IMR-90 (cell line): ENCODE measurements around the gene RAPH1. TPM values are rescaled to one million over a fixed set of nuclear protein-coding genes. Genes with fewer than 3 reads are reported as not detected.
"Not testable (repeated sequence)": the region's sequence is repeated elsewhere in the genome, so short reads cannot be mapped to it uniquely, and the experiment has no call there.

Experiments
- ATAC-seq: fragments of 200-7000 bp; cut with Tn5 transposase; 2 replicates; pipeline ENCODE4 v1.9.1; 2020; ENCODE audit warnings: low read depth, mild to moderate bottlenecking, moderate library complexity
- BruUV-seq: library from RNA; stranded (reverse); fragments of 400-500 nt; replicated peaks from 2 replicates; lab custom pipeline; 2021; lab: Mats Ljungman, UMichigan
- CTCF ChIA-PET: fragments of 300-600 bp; formaldehyde crosslinking; extraction: SDS; loops from one replicate; lab custom pipeline; 2021; ENCODE audit warnings: antibody characterized with exemption; lab: Yijun Ruan, JAX
- POLR2A ChIA-PET: fragments of 300-600 bp; sonication (Branson Sonifier 250); formaldehyde crosslinking; loops from one replicate; lab custom pipeline; 2022; ENCODE audit warnings: antibody characterized with exemption; ENCODE audit not compliant: unreplicated experiment; lab: Charles Lee
- DNase-seq: peaks from one replicate; pipeline ENCODE4 v3.0.0; 2013
- H2AFZ ChIP-seq: replicated peaks from 2 replicates; pipeline ENCODE3; 2013; ENCODE audit warnings: low read length, mild to moderate bottlenecking; ENCODE audit not compliant: poor library complexity
- H2AK5ac ChIP-seq: 2 replicates; pipeline ENCODE4 v1.6.1; 2013; ENCODE audit warnings: low read depth, low read length, inconsistent platforms
- H2AK9ac ChIP-seq: replicated peaks from 2 replicates; pipeline ENCODE3; 2013; ENCODE audit warnings: mild to moderate bottlenecking, low read depth, low read length, moderate library complexity; ENCODE audit not compliant: poor library complexity
- H2BK120ac ChIP-seq: 2 replicates; pipeline ENCODE4 v1.6.1; 2013; ENCODE audit warnings: low read depth, low read length, inconsistent platforms
- H2BK15ac ChIP-seq: 3 replicates; pipeline ENCODE4 v1.6.1; 2013; ENCODE audit warnings: low read depth, low read length, inconsistent platforms
- H2BK20ac ChIP-seq: 2 replicates; pipeline ENCODE4 v1.6.1; 2013; ENCODE audit warnings: low read depth, mild to moderate bottlenecking, inconsistent platforms, low read length, moderate library complexity
- H2BK5ac ChIP-seq: 2 replicates; pipeline ENCODE4 v1.6.1; 2013; ENCODE audit warnings: mild to moderate bottlenecking, low read depth, low read length, inconsistent platforms; ENCODE audit not compliant: poor library complexity, severe bottlenecking
- H3K14ac ChIP-seq: replicated peaks from 2 replicates; pipeline ENCODE4 v1.6.1; 2013; ENCODE audit warnings: low read depth, low read length, inconsistent platforms
- H3K18ac ChIP-seq: 2 replicates; pipeline ENCODE4 v1.6.1; 2013; ENCODE audit warnings: low read depth, low read length, control low read depth
- H3K23ac ChIP-seq: 2 replicates; pipeline ENCODE4 v1.6.1; 2013; ENCODE audit warnings: low read depth, low read length, inconsistent platforms
- H3K27ac ChIP-seq: 2 replicates; pipeline ENCODE4 v1.5.1; 2013; ENCODE audit warnings: mild to moderate bottlenecking, control low read depth, low read length; ENCODE audit not compliant: insufficient read depth
- H3K27me3 ChIP-seq: 2 replicates; pipeline ENCODE4 v1.6.1; 2013; ENCODE audit warnings: low read length; ENCODE audit not compliant: control insufficient read depth, insufficient read depth
- H3K36me3 ChIP-seq: 2 replicates; pipeline ENCODE4 v1.6.1; 2013; ENCODE audit warnings: low read length, mixed read lengths; ENCODE audit not compliant: control insufficient read depth, insufficient read depth
- H3K4ac ChIP-seq: 2 replicates; pipeline ENCODE4 v1.6.1; 2013; ENCODE audit warnings: low read depth, low read length, inconsistent platforms
- H3K4me1 ChIP-seq: 2 replicates; pipeline ENCODE4 v1.6.1; 2013; ENCODE audit warnings: low read length, mixed read lengths; ENCODE audit not compliant: control insufficient read depth, insufficient read depth
- H3K4me2 ChIP-seq: 2 replicates; pipeline ENCODE4 v1.6.1; 2013; ENCODE audit warnings: low read depth, mild to moderate bottlenecking, control low read depth, low read length, moderate library complexity
- H3K4me3 ChIP-seq: 2 replicates; pipeline ENCODE4 v1.5.1; 2013; ENCODE audit warnings: low read depth, mild to moderate bottlenecking, control low read depth, low read length, moderate library complexity; ENCODE audit not compliant: insufficient read depth
- H3K56ac ChIP-seq: 2 replicates; pipeline ENCODE4 v1.6.1; 2013; ENCODE audit warnings: low read length, inconsistent platforms; ENCODE audit not compliant: insufficient read depth; ENCODE audit errors: extremely low read depth
- H3K79me1 ChIP-seq, 2 experiments: 2 replicates each; pipeline ENCODE4 v1.6.1; 2013; ENCODE audit warnings: low read length in 2 of 2, inconsistent platforms in 1 of 2, low read depth in 1 of 2
- H3K9ac ChIP-seq: 2 replicates; pipeline ENCODE4 v1.6.1; 2013; ENCODE audit warnings: low read depth, low read length, control low read depth
- H3K9me1 ChIP-seq: 2 replicates; pipeline ENCODE4 v1.6.1; 2013; ENCODE audit warnings: low read length, inconsistent platforms; ENCODE audit not compliant: insufficient read depth
- H3K9me3 ChIP-seq: 2 replicates; pipeline ENCODE4 v1.6.1; 2013; ENCODE audit warnings: low read length; ENCODE audit not compliant: control insufficient read depth, insufficient read depth
- H4K20me1 ChIP-seq: 2 replicates; pipeline ENCODE4 v1.6.1; 2013; ENCODE audit warnings: low read length, inconsistent platforms; ENCODE audit not compliant: insufficient read depth
- H4K5ac ChIP-seq: 2 replicates; pipeline ENCODE4 v1.6.1; 2013; ENCODE audit warnings: mild to moderate bottlenecking, low read depth, low read length, control low read depth
- H4K8ac ChIP-seq, 2 experiments: 2 replicates each; pipeline ENCODE4 v1.6.1; 2013; ENCODE audit warnings: low read depth in 2 of 2, low read length in 2 of 2, control low read depth in 1 of 2, inconsistent platforms in 1 of 2
- H4K91ac ChIP-seq: 2 replicates; pipeline ENCODE4 v1.6.1; 2013; ENCODE audit warnings: low read depth, low read length, inconsistent platforms; ENCODE audit not compliant: insufficient read depth
- WGBS, 2 experiments: methylation state at CpG; one replicate each; pipeline versions ENCODE4 v1.1.5 to v1.1.7; 2013; ENCODE audit warnings: missing lambda C conversion rate in 2 of 2; ENCODE audit not compliant: insufficient read length in 1 of 2; ENCODE audit errors: extremely low coverage in 2 of 2; 5-methylcytosine and 5-hydroxymethylcytosine counted together
- dilution Hi-C: fragments of 300-500 bp; cut with HindIII; formaldehyde crosslinking; loops from one replicate; pipeline ENCODE4 v1.14.3; 2018; ENCODE audit warnings: low sequenced_read_pairs; ENCODE audit not compliant: unreplicated experiment
- in situ Hi-C: fragments of 300-500 bp; cut with MboI; formaldehyde crosslinking; loops from 3 replicates; pipeline ENCODE4 v1.14.3; 2019; ENCODE audit warnings: low sequenced_read_pairs, inconsistent platforms, mixed read lengths
- intact Hi-C: fragments of 100-400 bp; cut with micrococcal nuclease; formaldehyde crosslinking; loops from 2 replicates; pipeline ENCODE4 v1.10.0; 2022
- polyA plus RNA-seq, 3 experiments: library from polyadenylated mRNA; depleted of rRNA; stranded (reverse); fragments of >200 nt; gene quantifications; 2 replicates each; pipeline ENCODE4 v1.2.3, GENCODE V29; 2012; ENCODE audit warnings: low replicate concordance in 1 of 3
- total RNA-seq: library from RNA; depleted of rRNA; stranded (reverse); fragments of >200 nt; gene quantifications from 2 replicates; pipeline ENCODE4 v1.2.3, GENCODE V29; 2012

The RAPH1 gene
- total and polyA plus RNA-seq, 2 of the 4 experiments (the other 2 are of a cell fraction), result 7.5 to 15.1 TPM

DNA sequence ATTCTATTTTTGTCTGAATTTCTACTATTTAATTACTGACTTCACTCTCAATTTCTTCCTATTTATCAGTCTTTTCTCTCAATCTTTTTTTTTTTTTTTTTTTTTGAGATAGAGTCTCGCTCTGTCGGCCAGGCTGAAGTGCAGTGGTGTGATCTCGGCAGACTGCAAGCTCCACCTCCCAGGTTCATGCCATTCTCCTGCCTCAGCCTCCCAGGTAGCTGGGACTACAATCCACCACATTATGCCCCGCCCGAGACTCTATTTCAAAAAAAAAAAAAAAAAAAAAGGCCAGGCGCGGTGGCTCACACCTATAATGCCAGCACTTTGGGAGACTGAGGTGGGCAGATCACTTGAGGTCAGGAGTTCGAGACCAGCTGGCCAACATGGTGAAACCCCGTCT lies 21.8 kb downstream of the RAPH1 start:
- H4K8ac ChIP-seq, H2BK15ac ChIP-seq, POLR2A ChIA-PET, H2AFZ ChIP-seq, H3K9me3 ChIP-seq, DNase-seq, H2BK20ac ChIP-seq, H4K5ac ChIP-seq, H3K23ac ChIP-seq, H2AK5ac ChIP-seq, ATAC-seq, H2AK9ac ChIP-seq, H3K9me1 ChIP-seq, in situ Hi-C loops, H3K36me3 ChIP-seq, H3K9ac ChIP-seq, H3K27me3 ChIP-seq, H3K4me1 ChIP-seq, H3K18ac ChIP-seq, H2BK120ac ChIP-seq, H2BK5ac ChIP-seq, H3K4ac ChIP-seq, H3K56ac ChIP-seq, H4K91ac ChIP-seq, H3K4me2 ChIP-seq, CTCF ChIA-PET, H3K27ac ChIP-seq, BruUV-seq, H3K4me3 ChIP-seq, intact Hi-C loops, H3K14ac ChIP-seq: not testable (repeated sequence)
- Histone ChIP-seq H3K79me1 (peaks cover 8 to 57% of the 10 kb centered on the region in 2 experiments; a peak in 3 of 4 replicates), H4K20me1 (peaks cover 23% of the 10 kb centered on the region)
- dilution Hi-C loops, result loop anchor here (25.0 kb wide), 1 partner anchor 299 kb away; no protein-coding TSS in a partner anchor
- no CpG with 5 or more reads among the region's 9 CpGs for WGBS, 2 experiments
